Natural killer cell treated with Interleukin-12 subunit alpha and Interleukin-12 subunit beta and Interleukin-15 and Interleukin-18, amount 100 ng/mL, for 72 hours (primary cell): ENCODE results near the gene HTR3D. TPM values are rescaled to one million over a fixed set of nuclear protein-coding genes. Genes with fewer than 3 reads are reported as not detected.
"Not testable (repeated sequence)": the region's sequence is repeated elsewhere in the genome, so short reads cannot be mapped to it uniquely, and the experiment has no call there.

Experiments used
- ATAC-seq, 2 donors: fragments of 150-1000 bp; cut with Tn5 transposase in 1 of 2; sonication (Bioruptor Pico), chemical (Tn5 transposase) in 1 of 2; 2 replicates each; pipeline ENCODE4 v1.10.0; 2021
- DNase-seq: peaks from one replicate; pipeline ENCODE4 v3.0.0; 2022; ENCODE audit warnings: low spot score
- H3K27ac Mint-ChIP-seq, 2 donors: 1 replicate in 1 of 2; 2 replicates in 1 of 2; pipeline ENCODE4 v1.8.0; 2022; ENCODE audit warnings: mixed read lengths in 2 of 2, mild to moderate bottlenecking in 1 of 2, moderate library complexity in 1 of 2
- H3K27me3 Mint-ChIP-seq, 2 donors: 1 replicate in 1 of 2; 2 replicates in 1 of 2; pipeline ENCODE4 v1.8.0; 2022; ENCODE audit warnings: mixed read lengths in 2 of 2
- H3K36me3 Mint-ChIP-seq: one replicate; pipeline ENCODE4 v1.8.0; 2022; ENCODE audit warnings: mixed read lengths
- H3K4me1 Mint-ChIP-seq, 2 donors: 1 replicate in 1 of 2; 2 replicates in 1 of 2; pipeline ENCODE4 v1.8.0; 2022; ENCODE audit warnings: low read depth in 2 of 2, mixed read lengths in 2 of 2, mild to moderate bottlenecking in 1 of 2
- H3K4me3 Mint-ChIP-seq: one replicate; pipeline ENCODE4 v1.8.0; 2022; ENCODE audit warnings: mixed read lengths
- H3K9me3 Mint-ChIP-seq: 2 replicates; pipeline ENCODE4 v1.8.0; 2022; ENCODE audit warnings: mixed read lengths
- total RNA-seq, 2 donors: library from RNA; stranded (reverse); gene quantifications; one replicate each; pipeline ENCODE4 v1.2.3, GENCODE V29; 2022

HTR3D gene
- total RNA-seq, 2 donors from 2014 or later, result not detected

- H3K4me3 Mint-ChIP-seq, DNase-seq, H3K9me3 Mint-ChIP-seq, ATAC-seq, H3K27me3 Mint-ChIP-seq, H3K27ac Mint-ChIP-seq, H3K4me1 Mint-ChIP-seq, H3K36me3 Mint-ChIP-seq: not testable (repeated sequence)
Observed at GRCh38 chr3:184007143-184007813, 24.3 kb upstream of the HTR3D start.

- Mint-ChIP-seq H3K27ac (no peak overlapping the region), H3K9me3 (no peaks in the 10 kb centered on the region)
Observed at GRCh38 chr3:184008161-184008560, 23.4 kb upstream of the HTR3D start.

GRCh38 chr3:184011230-184011876, 20.2 kb upstream of the HTR3D start:
- Mint-ChIP-seq H3K4me3 (no peak overlapping the region), H3K9me3 (no peaks in the 10 kb centered on the region), H3K27ac (no peak overlapping the region), H3K27me3 (no peaks in the 10 kb centered on the region), H3K4me1 (peaks cover 5 to 10% of the 10 kb centered on the region in 2 donors), H3K36me3 (peaks cover 6% of the 10 kb centered on the region)
- ATAC-seq, result no peak
- no peak for DNase-seq

More at GRCh38 chr3:184008161-184008560, 23.4 kb upstream of the HTR3D start:
- H3K4me3 Mint-ChIP-seq, result no peak overlapping the region
- H3K4me1 Mint-ChIP-seq, result peaks cover 8 to 9% of the 10 kb centered on the region in 2 donors
- DNase-seq (no peak), ATAC-seq (no peak)
- H3K27me3 Mint-ChIP-seq, result no peaks in the 10 kb centered on the region
- H3K36me3 Mint-ChIP-seq, result peaks cover 6% of the 10 kb centered on the region

- Mint-ChIP-seq H3K4me3 (no peak overlapping the region), H3K9me3 (no peaks in the 10 kb centered on the region), H3K4me1 (peaks cover 11 to 16% of the 10 kb centered on the region in 2 donors), H3K27me3 (no peaks in the 10 kb centered on the region), H3K36me3 (peaks cover 6% of the 10 kb centered on the region), H3K27ac (no peak overlapping the region)
- ATAC-seq, result no peak
- DNase-seq, result no peak
Observed at GRCh38 chr3:184011937-184012889, 19.3 kb upstream of the HTR3D start.

GRCh38 chr3:184015381-184016019, 16.0 kb upstream of the HTR3D start:
- H3K9me3 Mint-ChIP-seq, result no peaks in the 10 kb centered on the region
- peaks cover 6% of the 10 kb centered on the region for H3K36me3 Mint-ChIP-seq
- H3K4me3 Mint-ChIP-seq, result peak overlapping the region; percentile 100
- ATAC-seq (no peak), DNase-seq (no peak)
- no peak overlapping the region for H3K27ac Mint-ChIP-seq
- peaks cover 22 to 28% of the 10 kb centered on the region in 2 donors for H3K4me1 Mint-ChIP-seq
- peaks cover 2 to 4% of the 10 kb centered on the region in 2 donors for H3K27me3 Mint-ChIP-seq

GRCh38 chr3:184016169-184016570, 15.4 kb upstream of the HTR3D start:
- no peak for ATAC-seq
- no peak overlapping the region for H3K27ac Mint-ChIP-seq

GRCh38 chr3:184016811-184017671, 14.5 kb upstream of the HTR3D start:
- Mint-ChIP-seq H3K27me3 (peaks cover 7 to 15% of the 10 kb centered on the region in 2 donors), H3K27ac (peak overlapping the region; percentile 86 to 97), H3K36me3 (no peaks in the 10 kb centered on the region), H3K9me3 (no peaks in the 10 kb centered on the region), H3K4me3 (peak overlapping the region; percentile 100), H3K4me1 (peaks cover 22 to 28% of the 10 kb centered on the region in 2 donors)
- ATAC-seq (peak; percentile 86 to 91), DNase-seq (peak; percentile 69)

More at GRCh38 chr3:184016169-184016570, 15.4 kb upstream of the HTR3D start:
- H3K4me1 Mint-ChIP-seq, result peaks cover 22 to 28% of the 10 kb centered on the region in 2 donors
- H3K36me3 Mint-ChIP-seq, result peaks cover 2% of the 10 kb centered on the region
- peaks cover 7 to 9% of the 10 kb centered on the region in 2 donors for H3K27me3 Mint-ChIP-seq
- no peaks in the 10 kb centered on the region for H3K9me3 Mint-ChIP-seq
- H3K4me3 Mint-ChIP-seq, result peak overlapping the region; percentile 100
- no peak for DNase-seq

- Mint-ChIP-seq H3K4me3 (peak within 1 kb of the TSS; percentile 100), H3K27ac (peak within 1 kb of the TSS; percentile 86 to 97), H3K27me3 (peaks cover 7 to 15% of the 10 kb centered on the region in 2 donors), H3K9me3 (no peaks in the 10 kb centered on the region), H3K4me1 (peaks cover 24 to 28% of the 10 kb centered on the region in 2 donors), H3K36me3 (no peaks in the 10 kb centered on the region)
- ATAC-seq (peak; percentile 97 to 98), DNase-seq (peak; percentile 88)
Observed at GRCh38 chr3:184017672-184018423, 13.7 kb upstream of the HTR3D start, which contains the start of gene ABCC5. Gene ABCC5 (minus strand): TSS chr3:184017884. CDS start chr3:184014392, 3,492 bp downstream.

GRCh38 chr3:184018424-184018973, 13.0 kb upstream of the HTR3D start:
- Mint-ChIP-seq H3K27ac (peak overlapping the region; percentile 86 to 97), H3K4me1 (peaks cover 24 to 28% of the 10 kb centered on the region in 2 donors), H3K9me3 (no peaks in the 10 kb centered on the region), H3K27me3 (peaks cover 10 to 19% of the 10 kb centered on the region in 2 donors), H3K36me3 (no peaks in the 10 kb centered on the region), H3K4me3 (peak overlapping the region; percentile 100)
- DNase-seq, result no peak
- ATAC-seq, result no peak

GRCh38 chr3:184022323-184022722, 9.2 kb upstream of the HTR3D start:
- no peak overlapping the region for H3K27ac Mint-ChIP-seq
- no peaks in the 10 kb centered on the region for H3K36me3 Mint-ChIP-seq
- peaks cover 13 to 20% of the 10 kb centered on the region in 2 donors for H3K27me3 Mint-ChIP-seq
- DNase-seq (no peak), ATAC-seq (no peak)
- peaks cover 12 to 14% of the 10 kb centered on the region in 2 donors for H3K4me1 Mint-ChIP-seq
- no peak overlapping the region for H3K4me3 Mint-ChIP-seq
- H3K9me3 Mint-ChIP-seq, result no peaks in the 10 kb centered on the region

- not testable (repeated sequence) for H3K4me1 Mint-ChIP-seq, H3K27ac Mint-ChIP-seq, DNase-seq, ATAC-seq, H3K36me3 Mint-ChIP-seq, H3K9me3 Mint-ChIP-seq, H3K4me3 Mint-ChIP-seq
- peaks cover 13 to 25% of the 10 kb centered on the region in 2 donors for H3K27me3 Mint-ChIP-seq
Observed at GRCh38 chr3:184025256-184025655, 6.3 kb upstream of the HTR3D start.
